IPS-18a (cell line): ENCODE results near the gene SYNDIG1.

ENCODE experiments used
- H3K27ac ChIP-seq: one replicate; pipeline ENCODE4 v1.5.1; 2013; ENCODE audit warnings: low read length
- H3K27me3 ChIP-seq: one replicate; pipeline ENCODE4 v1.6.1; 2013; ENCODE audit warnings: mild to moderate bottlenecking, low read length; ENCODE audit not compliant: control insufficient read depth, insufficient read depth
- H3K36me3 ChIP-seq: one replicate; pipeline ENCODE4 v1.6.1; 2013; ENCODE audit warnings: low read depth, low read length; ENCODE audit not compliant: control insufficient read depth
- H3K4me1 ChIP-seq: one replicate; pipeline ENCODE4 v1.6.1; 2013; ENCODE audit warnings: low read depth, low read length; ENCODE audit not compliant: control insufficient read depth
- H3K4me3 ChIP-seq: one replicate; pipeline ENCODE4 v1.5.1; 2013; ENCODE audit warnings: low read length
- H3K9ac ChIP-seq: one replicate; pipeline ENCODE4 v1.6.1; 2013; ENCODE audit warnings: mild to moderate bottlenecking, low read length, moderate library complexity
- H3K9me3 ChIP-seq: one replicate; pipeline ENCODE4 v1.6.1; 2013; ENCODE audit warnings: low read depth, low read length; ENCODE audit not compliant: control insufficient read depth

Gene SYNDIG1

DNA sequence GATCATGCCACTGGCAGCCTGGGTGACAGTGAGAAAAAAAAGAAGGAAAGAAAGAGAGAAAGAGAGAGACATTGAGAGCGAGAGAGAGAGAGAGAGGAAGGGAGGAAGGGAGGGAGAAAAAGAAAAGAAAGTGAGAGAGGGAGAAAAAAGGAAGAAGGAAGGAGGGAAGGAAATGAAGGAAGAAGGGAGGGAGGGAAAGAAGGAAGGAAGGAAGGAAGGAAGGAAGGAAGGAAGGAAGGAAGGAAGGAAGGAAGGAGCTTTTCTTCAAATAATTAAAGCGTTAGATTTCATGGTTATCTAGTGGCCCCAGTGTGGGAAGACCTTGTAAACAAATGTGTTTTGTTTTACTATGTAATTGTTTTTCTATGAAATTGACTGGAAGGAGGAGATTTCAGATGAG, 170.8 kb downstream of the SYNDIG1 start:
- Histone ChIP-seq H3K4me1 (peaks cover 8% of the 10 kb centered on the region), H3K36me3 (no peaks in the 10 kb centered on the region), H3K27me3 (no peaks in the 10 kb centered on the region), H3K9me3 (no peaks in the 10 kb centered on the region), H3K27ac (no peak overlapping the region), H3K4me3 (no peak overlapping the region), H3K9ac (no peak overlapping the region)

DNA sequence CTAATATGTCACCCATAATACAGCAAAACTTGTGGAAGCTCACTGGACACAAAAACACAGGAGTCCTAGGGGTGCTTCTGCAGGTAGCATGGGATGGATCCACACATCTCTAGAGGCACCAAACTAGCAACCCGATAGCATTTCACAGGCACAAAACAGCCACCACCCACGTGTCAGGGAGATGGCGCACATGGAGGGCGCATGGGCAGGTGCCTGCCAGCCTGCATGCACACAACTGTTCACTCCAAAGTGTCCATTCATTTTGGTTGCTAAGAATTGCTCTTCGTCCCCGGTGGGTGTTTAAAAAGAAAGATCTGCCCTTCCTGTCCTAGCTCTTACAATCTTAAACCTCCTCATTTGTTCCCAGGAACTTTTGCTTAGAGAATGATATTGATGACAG, 171.3 kb downstream of the SYNDIG1 start:
- H3K4me1 ChIP-seq: peaks cover 5% of the 10 kb centered on the region

DNA sequence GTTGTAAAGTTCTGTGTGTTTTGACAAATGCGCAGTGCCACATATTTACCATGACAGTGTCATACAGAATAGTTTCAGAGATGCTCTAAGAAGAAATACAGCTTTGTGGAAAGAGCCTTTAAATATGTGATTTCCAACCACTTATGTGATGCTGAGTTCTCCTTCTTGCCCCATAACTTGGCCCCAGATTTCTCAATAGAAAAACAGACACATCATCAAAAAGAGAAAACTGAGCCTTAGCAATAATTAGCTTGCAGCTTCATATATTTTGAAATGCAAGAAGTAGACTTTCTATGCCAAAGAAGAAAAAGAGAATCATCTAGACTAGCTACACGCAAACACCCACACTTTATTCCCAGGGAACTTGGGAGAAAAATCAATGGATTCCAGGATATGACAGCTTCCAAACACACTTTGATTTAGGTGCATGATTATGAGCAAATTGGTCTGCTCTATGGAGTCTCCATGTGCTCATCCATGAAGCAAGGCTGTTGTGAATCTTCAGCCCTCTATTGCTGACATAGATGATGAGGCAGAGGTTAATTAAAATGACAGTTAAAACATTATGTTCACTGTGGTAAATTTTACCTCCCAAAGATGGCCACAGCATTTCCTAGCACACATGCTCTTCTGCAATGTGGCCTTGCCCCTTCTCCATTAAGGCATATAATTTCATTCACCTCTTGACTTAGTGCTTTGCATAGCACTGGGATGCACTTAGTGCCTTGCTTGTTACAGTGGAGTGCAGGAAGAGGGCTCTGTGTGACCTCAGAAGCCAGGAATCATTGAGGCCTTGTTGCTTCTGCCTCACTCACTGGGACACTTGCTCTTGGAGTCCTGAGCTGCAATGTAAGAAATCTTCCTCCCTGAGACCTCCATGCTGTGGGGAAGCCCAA, 174.6 kb downstream of the SYNDIG1 start:
- H3K4me3 ChIP-seq: no peak overlapping the region
- no peaks in the 10 kb centered on the region for H3K36me3 ChIP-seq
- no peaks in the 10 kb centered on the region for H3K27me3 ChIP-seq
- H3K9me3 ChIP-seq: no peaks in the 10 kb centered on the region
- H3K4me1 ChIP-seq: no peaks in the 10 kb centered on the region
- no peak overlapping the region for H3K9ac ChIP-seq
- no peak overlapping the region for H3K27ac ChIP-seq

More for the DNA sequence above, 171.3 kb downstream of the SYNDIG1 start:
- no peaks in the 10 kb centered on the region for H3K9me3 ChIP-seq
- H3K36me3 ChIP-seq: no peaks in the 10 kb centered on the region
- H3K27me3 ChIP-seq: no peaks in the 10 kb centered on the region
- no peak overlapping the region for H3K4me3 ChIP-seq
- no peak overlapping the region for H3K9ac ChIP-seq
- H3K27ac ChIP-seq: no peak overlapping the region

DNA sequence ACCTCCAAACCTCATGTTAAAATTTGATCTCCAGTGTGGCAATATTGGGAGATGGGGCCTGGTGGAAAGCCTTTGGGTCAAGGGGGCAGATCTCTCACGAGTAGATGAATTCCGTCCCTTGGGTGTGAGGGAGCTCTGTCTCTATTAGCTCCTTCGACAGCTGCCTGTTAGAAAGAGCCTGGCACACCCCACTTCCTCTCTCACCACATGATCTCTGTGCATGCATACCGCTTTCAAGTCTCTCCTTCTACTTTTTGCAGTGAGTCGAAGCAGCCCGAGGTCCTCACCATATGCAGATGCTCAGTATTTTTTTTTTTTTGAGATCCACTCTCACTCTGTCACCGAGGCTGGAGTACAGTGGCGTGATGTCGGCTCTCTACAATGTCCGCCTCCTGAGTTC, 176.9 kb downstream of the SYNDIG1 start:
- H3K9ac ChIP-seq: no peak overlapping the region
- H3K4me1 ChIP-seq: no peaks in the 10 kb centered on the region
- no peaks in the 10 kb centered on the region for H3K27me3 ChIP-seq
- no peaks in the 10 kb centered on the region for H3K9me3 ChIP-seq
- no peaks in the 10 kb centered on the region for H3K36me3 ChIP-seq
- H3K27ac ChIP-seq: no peak overlapping the region
- no peak overlapping the region for H3K4me3 ChIP-seq

GRCh38 chr20:24647713-24648112, 178.3 kb downstream of the SYNDIG1 start:
- no peaks in the 10 kb centered on the region for H3K4me1 ChIP-seq
- H3K27ac ChIP-seq: no peak overlapping the region
- no peaks in the 10 kb centered on the region for H3K9me3 ChIP-seq
- no peaks in the 10 kb centered on the region for H3K36me3 ChIP-seq
- H3K27me3 ChIP-seq: no peaks in the 10 kb centered on the region
- no peak overlapping the region for H3K9ac ChIP-seq
- no peak overlapping the region for H3K4me3 ChIP-seq

DNA sequence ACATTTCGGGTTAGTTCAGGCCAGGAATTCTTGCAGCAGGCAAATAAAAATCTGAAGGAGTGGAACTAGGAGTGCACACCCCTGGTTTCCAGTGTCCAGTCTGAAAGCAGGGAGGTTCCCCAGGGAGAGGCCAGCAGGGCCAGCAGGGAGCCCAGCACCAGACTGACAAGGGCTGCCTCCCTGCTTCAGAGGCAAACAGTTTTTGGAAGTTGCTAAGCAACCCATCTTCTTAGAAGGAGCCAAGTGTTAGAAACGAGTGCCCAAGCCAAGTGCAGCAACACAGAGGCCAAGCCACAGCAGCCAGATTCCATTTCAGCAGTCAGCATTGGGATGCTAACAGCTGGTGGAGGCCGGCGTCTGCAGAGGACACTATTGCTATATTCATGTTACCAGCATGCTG, 179.1 kb downstream of the SYNDIG1 start:
- Histone ChIP-seq H3K36me3 (no peaks in the 10 kb centered on the region), H3K9ac (no peak overlapping the region), H3K27me3 (no peaks in the 10 kb centered on the region), H3K9me3 (no peaks in the 10 kb centered on the region), H3K4me3 (no peak overlapping the region), H3K27ac (no peak overlapping the region), H3K4me1 (no peaks in the 10 kb centered on the region)

DNA sequence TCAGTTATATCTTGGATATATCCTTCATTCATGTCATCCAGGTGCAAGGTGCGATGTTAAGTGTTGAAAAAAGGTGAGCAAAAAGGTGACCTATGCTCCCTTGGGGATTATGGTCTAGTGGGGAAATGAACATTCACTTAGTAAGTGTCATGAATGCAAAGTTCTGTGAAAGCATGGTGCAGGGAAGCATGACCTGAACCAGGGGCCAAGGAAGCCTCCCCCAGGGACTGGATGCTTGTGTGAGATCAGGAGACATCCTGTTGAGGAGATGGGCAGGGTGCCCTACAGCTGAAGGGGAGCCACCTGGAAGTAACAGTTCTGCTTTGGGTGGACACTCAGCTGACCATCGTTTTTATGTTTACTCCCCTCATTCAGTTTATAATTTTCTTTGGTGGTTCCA, 179.5 kb downstream of the SYNDIG1 start:
- H3K27me3 ChIP-seq: no peaks in the 10 kb centered on the region
- H3K4me1 ChIP-seq: no peaks in the 10 kb centered on the region
- H3K36me3 ChIP-seq: no peaks in the 10 kb centered on the region
- no peaks in the 10 kb centered on the region for H3K9me3 ChIP-seq
- H3K9ac ChIP-seq: no peak overlapping the region
- H3K4me3 ChIP-seq: no peak overlapping the region
- no peak overlapping the region for H3K27ac ChIP-seq

GRCh38 chr20:24649787-24650490, 180.5 kb downstream of the SYNDIG1 start:
- H3K4me1 ChIP-seq: no peaks in the 10 kb centered on the region
- no peak overlapping the region for H3K9ac ChIP-seq
- no peaks in the 10 kb centered on the region for H3K9me3 ChIP-seq
- no peak overlapping the region for H3K4me3 ChIP-seq
- no peaks in the 10 kb centered on the region for H3K27me3 ChIP-seq
- H3K36me3 ChIP-seq: no peaks in the 10 kb centered on the region
- H3K27ac ChIP-seq: no peak overlapping the region

- Histone ChIP-seq H3K9ac (no peak overlapping the region), H3K4me3 (no peak overlapping the region), H3K4me1 (no peaks in the 10 kb centered on the region), H3K27me3 (no peaks in the 10 kb centered on the region), H3K36me3 (no peaks in the 10 kb centered on the region), H3K27ac (no peak overlapping the region), H3K9me3 (no peaks in the 10 kb centered on the region)
Observed at GRCh38 chr20:24651171-24651975, 181.9 kb downstream of the SYNDIG1 start.

DNA sequence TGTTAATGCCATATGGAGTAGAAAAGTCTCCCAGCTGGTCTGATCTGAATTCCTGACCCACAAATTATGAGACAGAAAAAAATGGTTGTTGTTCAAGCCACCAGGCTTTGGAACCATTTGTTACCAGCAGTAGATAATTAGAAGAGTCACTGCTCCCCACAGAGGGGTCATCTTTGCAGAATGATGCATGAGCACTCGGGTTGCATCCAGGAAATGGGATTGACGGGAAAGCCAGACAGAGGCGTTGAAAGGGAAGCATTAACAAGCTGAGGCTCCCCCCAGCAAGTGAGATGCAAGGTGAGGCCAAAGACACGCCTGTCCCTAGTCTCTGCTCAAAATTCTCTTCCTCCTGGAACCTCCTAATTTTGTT, 182.5 kb downstream of the SYNDIG1 start:
- Histone ChIP-seq H3K27ac (no peak overlapping the region), H3K36me3 (no peaks in the 10 kb centered on the region), H3K4me3 (no peak overlapping the region), H3K9me3 (no peaks in the 10 kb centered on the region), H3K4me1 (no peaks in the 10 kb centered on the region), H3K9ac (no peak overlapping the region), H3K27me3 (no peaks in the 10 kb centered on the region)

DNA sequence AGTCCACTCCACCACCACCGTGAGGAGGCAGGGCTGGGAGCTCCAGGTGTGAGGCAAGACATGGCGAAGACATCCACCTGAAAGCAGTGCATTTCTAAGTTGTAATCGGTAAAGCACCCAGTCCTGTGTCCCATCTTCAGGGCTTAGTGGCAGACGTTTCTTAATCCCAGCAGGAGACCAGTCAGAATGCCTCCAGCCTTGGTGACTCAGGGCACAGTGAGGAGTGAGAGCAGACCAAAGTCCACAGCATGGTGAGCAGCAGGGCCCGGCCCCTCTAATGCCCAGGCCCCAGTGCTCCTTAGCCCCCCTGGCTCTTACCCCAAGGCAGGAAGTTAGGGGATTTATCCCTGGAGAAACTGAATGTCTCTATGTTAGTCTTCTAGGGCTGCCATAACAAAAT, 183.9 kb downstream of the SYNDIG1 start:
- Histone ChIP-seq H3K4me1 (no peaks in the 10 kb centered on the region), H3K9me3 (no peaks in the 10 kb centered on the region), H3K9ac (no peak overlapping the region), H3K27ac (no peak overlapping the region), H3K27me3 (no peaks in the 10 kb centered on the region), H3K36me3 (no peaks in the 10 kb centered on the region), H3K4me3 (no peak overlapping the region)
